RWPE2 (cell line): ENCODE measurements around the gene ASB1.

Source experiments
- ATAC-seq: fragments of 200-7000 bp; cut with Tn5 transposase; 3 replicates; pipeline ENCODE4 v1.9.1; 2021; ENCODE audit warnings: low read depth
- DNase-seq: peaks from one replicate; pipeline ENCODE4 v3.0.0-alpha.2; 2020; ENCODE audit warnings: low spot score
- H3K27ac ChIP-seq: fragments of 450-650 bp; 2 replicates; pipeline ENCODE4 v1.5.1; 2017; ENCODE audit warnings: mild to moderate bottlenecking; ENCODE audit not compliant: poor library complexity, severe bottlenecking
- H3K27me3 ChIP-seq: fragments of 250-450 bp; sonication (Bioruptor Pico); 2 replicates; pipeline ENCODE4 v1.5.1; 2021; ENCODE audit warnings: mild to moderate bottlenecking, moderate library complexity; ENCODE audit not compliant: insufficient read depth, poor library complexity, severe bottlenecking
- H3K36me3 ChIP-seq: fragments of 250-450 bp; sonication (Bioruptor Pico); 2 replicates; pipeline ENCODE4 v1.5.1; 2020; ENCODE audit warnings: low read depth, mild to moderate bottlenecking, moderate library complexity
- H3K4me1 ChIP-seq: fragments of 250-450 bp; sonication (Bioruptor Pico); 2 replicates; pipeline ENCODE4 v1.5.1; 2021; ENCODE audit warnings: mild to moderate bottlenecking, moderate library complexity; ENCODE audit not compliant: insufficient read depth, poor library complexity, severe bottlenecking
- H3K4me3 ChIP-seq: fragments of 250-450 bp; sonication (Bioruptor Pico); 2 replicates; pipeline ENCODE4 v1.5.1; 2021; ENCODE audit warnings: mild to moderate bottlenecking, moderate library complexity; ENCODE audit not compliant: severe bottlenecking
- H3K9me3 ChIP-seq: fragments of 250-450 bp; sonication (Bioruptor Pico); 2 replicates; pipeline ENCODE4 v1.5.1; 2021; ENCODE audit warnings: mild to moderate bottlenecking, moderate library complexity; ENCODE audit not compliant: severe bottlenecking
- TF ChIP-seq, protein P1 (sequence below): fragments of 450-650 bp; IDR thresholded peaks from one replicate; pipeline ENCODE4 v1.5.1; 2017; ENCODE audit warnings: mild to moderate bottlenecking, moderate library complexity; ENCODE audit not compliant: poor library complexity, severe bottlenecking

The ASB1 gene

DNA sequence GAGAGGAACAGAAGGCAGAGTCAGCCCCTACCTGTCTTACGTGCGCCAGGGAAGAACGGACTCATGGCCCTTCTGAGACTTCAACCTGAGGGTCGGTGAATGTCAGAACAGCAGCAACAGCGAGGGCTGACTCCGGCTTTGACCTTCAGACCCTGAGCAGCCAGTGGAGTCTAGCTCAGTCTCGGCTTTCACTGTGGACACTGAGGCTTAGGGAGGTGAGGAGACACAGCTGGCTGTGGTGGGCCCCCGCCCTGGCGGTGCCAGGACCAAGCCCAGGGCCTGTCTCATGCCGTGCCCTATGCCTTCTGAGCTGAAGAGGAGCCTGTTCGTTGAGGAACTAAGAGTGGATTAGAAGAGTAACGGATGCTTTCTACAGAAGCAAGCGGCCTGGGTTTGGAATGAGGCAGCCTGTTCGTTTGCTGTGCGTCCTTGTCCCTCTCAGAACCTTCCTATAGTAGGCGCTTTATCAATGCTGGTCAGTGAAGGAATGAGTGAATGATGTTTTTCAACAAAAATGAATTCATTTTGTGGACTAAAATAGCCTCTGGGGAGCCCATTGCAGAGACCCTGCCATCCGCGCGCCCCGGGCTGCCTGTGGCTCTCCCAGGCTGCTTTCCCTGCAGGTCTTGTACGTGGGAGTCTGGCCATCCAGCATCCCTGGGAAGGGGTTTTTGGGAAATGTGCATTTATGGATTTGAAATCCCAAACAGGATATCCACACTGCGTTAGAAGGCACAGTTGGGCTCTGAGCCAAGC, 38.9 kb downstream of the ASB1 start:
- H3K27ac ChIP-seq = no peak overlapping the region
- peaks cover 4% of the 10 kb centered on the region for H3K4me1 ChIP-seq
- ATAC-seq = no peak
- peaks cover 10% of the 10 kb centered on the region for H3K36me3 ChIP-seq
- H3K4me3 ChIP-seq = no peak overlapping the region
- H3K9me3 ChIP-seq = no peaks in the 10 kb centered on the region
- H3K27me3 ChIP-seq = no peaks in the 10 kb centered on the region
- TF ChIP-seq, protein P1, sequence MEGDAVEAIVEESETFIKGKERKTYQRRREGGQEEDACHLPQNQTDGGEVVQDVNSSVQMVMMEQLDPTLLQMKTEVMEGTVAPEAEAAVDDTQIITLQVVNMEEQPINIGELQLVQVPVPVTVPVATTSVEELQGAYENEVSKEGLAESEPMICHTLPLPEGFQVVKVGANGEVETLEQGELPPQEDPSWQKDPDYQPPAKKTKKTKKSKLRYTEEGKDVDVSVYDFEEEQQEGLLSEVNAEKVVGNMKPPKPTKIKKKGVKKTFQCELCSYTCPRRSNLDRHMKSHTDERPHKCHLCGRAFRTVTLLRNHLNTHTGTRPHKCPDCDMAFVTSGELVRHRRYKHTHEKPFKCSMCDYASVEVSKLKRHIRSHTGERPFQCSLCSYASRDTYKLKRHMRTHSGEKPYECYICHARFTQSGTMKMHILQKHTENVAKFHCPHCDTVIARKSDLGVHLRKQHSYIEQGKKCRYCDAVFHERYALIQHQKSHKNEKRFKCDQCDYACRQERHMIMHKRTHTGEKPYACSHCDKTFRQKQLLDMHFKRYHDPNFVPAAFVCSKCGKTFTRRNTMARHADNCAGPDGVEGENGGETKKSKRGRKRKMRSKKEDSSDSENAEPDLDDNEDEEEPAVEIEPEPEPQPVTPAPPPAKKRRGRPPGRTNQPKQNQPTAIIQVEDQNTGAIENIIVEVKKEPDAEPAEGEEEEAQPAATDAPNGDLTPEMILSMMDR = no peak
- no peak for DNase-seq

DNA sequence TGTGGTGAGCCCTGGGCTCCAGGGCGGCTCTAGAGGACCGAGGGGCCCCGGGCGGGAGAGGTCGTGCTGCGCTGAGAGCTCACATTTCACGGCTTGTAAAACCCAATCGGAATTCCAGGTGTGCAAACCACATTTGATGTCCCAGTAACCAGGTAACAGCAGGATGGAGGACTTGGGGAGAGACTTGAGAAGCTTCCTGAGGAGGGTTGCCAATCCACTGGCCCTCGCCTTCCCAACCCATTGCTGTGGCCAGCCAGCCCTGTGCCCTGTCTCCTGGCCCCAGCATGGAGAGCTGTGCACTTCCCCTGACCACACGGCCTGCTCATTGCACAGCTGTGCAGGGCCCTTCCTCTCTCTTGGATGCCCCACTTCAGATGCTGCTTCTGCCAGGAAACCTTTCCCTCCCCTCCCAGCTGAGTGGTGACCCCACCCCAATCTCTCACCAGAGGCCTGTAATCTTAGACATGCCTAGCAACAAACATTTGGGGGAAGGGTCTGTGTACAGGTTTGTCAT, 39.6 kb downstream of the ASB1 start:
- H3K4me3 ChIP-seq = no peak overlapping the region
- peaks cover 4% of the 10 kb centered on the region for H3K4me1 ChIP-seq
- DNase-seq = no peak
- H3K27ac ChIP-seq = no peak overlapping the region
- TF ChIP-seq, protein P1 = no peak
- H3K9me3 ChIP-seq = no peaks in the 10 kb centered on the region
- no peak for ATAC-seq
- H3K27me3 ChIP-seq = no peaks in the 10 kb centered on the region
- peaks cover 10% of the 10 kb centered on the region for H3K36me3 ChIP-seq

DNA sequence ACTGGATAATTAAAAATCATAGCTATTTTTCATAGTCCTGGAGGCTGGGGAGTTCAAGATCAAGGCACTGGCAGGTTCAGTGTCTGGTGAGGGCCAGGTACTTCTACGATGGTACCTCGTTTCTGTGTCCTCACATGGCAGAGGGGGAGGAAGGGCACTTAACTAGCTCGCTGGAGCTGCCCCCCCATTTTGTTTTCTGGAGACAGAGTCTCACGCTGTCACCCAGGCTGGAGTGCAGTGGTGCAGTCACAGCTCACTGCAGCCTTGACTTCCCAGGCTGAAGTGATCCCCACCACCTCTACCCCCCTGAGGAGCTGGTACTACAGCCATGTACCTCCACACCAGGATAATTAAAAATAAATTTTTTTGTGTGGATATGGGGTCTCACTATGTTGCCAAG, 40.3 kb downstream of the ASB1 start:
- peaks cover 4% of the 10 kb centered on the region for H3K4me1 ChIP-seq

DNA sequence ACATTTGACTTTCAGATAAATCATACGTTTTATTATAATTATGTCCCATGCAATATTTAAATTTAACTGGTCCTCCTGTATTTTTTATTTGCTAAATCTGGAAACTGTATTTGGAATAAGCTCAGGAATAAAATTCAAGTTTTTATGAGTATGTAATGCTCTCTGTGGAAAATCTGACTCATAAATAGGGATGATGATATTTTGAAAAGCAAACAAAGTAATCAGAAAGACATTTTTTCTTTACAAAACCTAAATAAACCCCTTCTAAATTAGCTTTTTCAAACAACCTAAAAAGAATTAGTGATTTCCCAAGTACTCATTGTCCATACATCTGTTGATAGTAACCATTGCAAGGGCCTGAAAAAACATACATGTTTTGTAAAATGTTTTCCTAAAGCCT, 41.1 kb downstream of the ASB1 start:
- 0 out of 3 replicates have a peak, but pooled peaks have one; percentile 21 for ATAC-seq
- Histone ChIP-seq H3K27me3 (no peaks in the 10 kb centered on the region), H3K36me3 (peaks cover 10% of the 10 kb centered on the region), H3K27ac (peak overlapping the region; percentile 19), H3K4me3 (no peak overlapping the region), H3K9me3 (peaks cover 2% of the 10 kb centered on the region), H3K4me1 (peaks cover 4% of the 10 kb centered on the region)
- TF ChIP-seq, protein P1 = no peak
- no peak for DNase-seq

More for the DNA sequence above, 40.3 kb downstream of the ASB1 start:
- H3K36me3 ChIP-seq = peaks cover 10% of the 10 kb centered on the region
- TF ChIP-seq, protein P1 = no peak
- no peak for ATAC-seq
- H3K9me3 ChIP-seq = peaks cover 2% of the 10 kb centered on the region
- no peak for DNase-seq
- peak overlapping the region; percentile 19 for H3K27ac ChIP-seq
- no peak overlapping the region for H3K4me3 ChIP-seq
- H3K27me3 ChIP-seq = no peaks in the 10 kb centered on the region

DNA sequence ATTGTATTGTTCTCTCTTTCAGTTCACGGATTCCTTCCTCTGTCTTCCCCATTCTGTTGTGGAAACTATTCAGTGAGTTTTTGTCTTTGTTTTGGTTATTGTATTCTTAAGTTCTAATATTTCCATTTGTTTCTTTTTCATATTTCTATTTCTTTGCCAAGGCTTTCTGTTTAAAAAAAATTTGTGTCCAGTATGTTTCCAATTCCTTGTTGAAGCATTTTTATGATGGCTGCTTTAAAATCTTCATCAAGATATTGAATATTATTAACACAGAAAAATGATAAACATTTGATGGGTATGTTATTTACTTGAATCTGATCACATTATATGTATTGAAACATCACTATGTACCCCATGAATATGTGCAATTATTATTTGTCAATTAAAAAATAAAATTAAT, 42.4 kb downstream of the ASB1 start:
- TF ChIP-seq, protein P1 = no peak
- Histone ChIP-seq H3K4me1 (peaks cover 4% of the 10 kb centered on the region), H3K27me3 (no peaks in the 10 kb centered on the region), H3K27ac (no peak overlapping the region), H3K9me3 (peaks cover 5% of the 10 kb centered on the region), H3K36me3 (peaks cover 13% of the 10 kb centered on the region), H3K4me3 (no peak overlapping the region)
- DNase-seq (no peak), ATAC-seq (no peak)
